GM12878 (cell line): ENCODE data around the gene UQCR11. TPM values are rescaled to one million over a fixed set of nuclear protein-coding genes. Genes with fewer than 3 reads are reported as not detected.
A peak's percentile ranks its signal among the peaks of the same experiment; 100 is the strongest.

ENCODE experiments used
- ATAC-seq: fragments of 200-7000 bp; cut with Tn5 transposase; 3 replicates; pipeline ENCODE4 v1.9.1; 2020; ENCODE audit warnings: mild to moderate bottlenecking, moderate library complexity
- BruUV-seq: library from RNA; stranded (reverse); fragments of 400-500 nt; replicated peaks from 2 replicates; lab custom pipeline; 2021; lab: Mats Ljungman, UMichigan
- CTCF ChIA-PET: fragments of 300-600 bp; sonication (Branson Sonifier 250); formaldehyde crosslinking; extraction: SDS; loops from one replicate; lab custom pipeline; 2021; ENCODE audit warnings: inconsistent platforms; lab: Yijun Ruan, JAX
- POLR2A ChIA-PET: fragments of 350-600 bp; formaldehyde crosslinking; extraction: SDS; loops from one replicate; lab custom pipeline; 2021; ENCODE audit warnings: inconsistent platforms; lab: Charles Lee
- RAD21 ChIA-PET: fragments of 300-600 bp; sonication (Branson Sonifier 250); formaldehyde crosslinking; loops from one replicate; lab custom pipeline; 2023; ENCODE audit warnings: antibody characterized with exemption; ENCODE audit not compliant: unreplicated experiment; lab: Charles Lee
- SMC1A ChIA-PET: fragments of 300-600 bp; sonication (Branson Sonifier 250); formaldehyde crosslinking; loops from one replicate; lab custom pipeline; 2023; ENCODE audit not compliant: unreplicated experiment, uncharacterized antibody; lab: Charles Lee
- DNase-seq: peaks from one replicate; pipeline ENCODE4 v3.0.0-alpha.2; 2011; ENCODE audit warnings: low read depth, low spot score
- FAIRE-seq: peaks from 3 replicates; lab custom pipeline; 2011; peaks lifted over from hg19 to GRCh38; lab: Jason Lieb, UNC
- H2AFZ ChIP-seq: 2 replicates; pipeline ENCODE4 v1.6.0; 2011; ENCODE audit warnings: low read depth, low read length, control low read depth; ENCODE audit not compliant: control insufficient read depth
- H3K27ac ChIP-seq: 2 replicates; pipeline ENCODE4 v1.5.1; 2011; ENCODE audit warnings: control low read depth; ENCODE audit not compliant: control insufficient read depth, insufficient read depth
- H3K27me3 ChIP-seq, 2 experiments: replicated peaks in 1 of 2; 2 replicates each; pipeline versions ENCODE4 v1.6.0 to v1.6.1; 2011; ENCODE audit warnings: low read length in 1 of 2; ENCODE audit not compliant: control insufficient read depth in 2 of 2, insufficient read depth in 2 of 2
- H3K36me3 ChIP-seq, 2 experiments: 2 replicates each; pipeline ENCODE4 v1.5.1; 2011; ENCODE audit warnings: low read length in 1 of 2; ENCODE audit not compliant: control insufficient read depth in 2 of 2, insufficient read depth in 2 of 2
- H3K4me1 ChIP-seq: 2 replicates; pipeline ENCODE4 v1.6.1; 2011; ENCODE audit warnings: mild to moderate bottlenecking, low read length, moderate library complexity, mixed read lengths; ENCODE audit not compliant: control insufficient read depth, insufficient read depth
- H3K4me2 ChIP-seq: 2 replicates; pipeline ENCODE4 v1.6.0; 2011; ENCODE audit warnings: control low read depth; ENCODE audit not compliant: control insufficient read depth, insufficient read depth
- H3K4me3 ChIP-seq: fragments of 200-600 bp; sonication (generic); 2 replicates; pipeline ENCODE4 v1.5.1; 2016
- H3K79me2 ChIP-seq: 2 replicates; pipeline ENCODE4 v1.6.0; 2011; ENCODE audit warnings: low read length; ENCODE audit not compliant: control insufficient read depth, insufficient read depth
- H3K9ac ChIP-seq: 2 replicates; pipeline ENCODE4 v1.8.0; 2011; ENCODE audit warnings: low read length, control low read depth, mixed read lengths; ENCODE audit not compliant: control insufficient read depth, insufficient read depth
- H3K9me3 ChIP-seq: replicated peaks from 3 replicates; pipeline ENCODE4 v1.5.1; 2011; ENCODE audit warnings: mild to moderate bottlenecking, low read length; ENCODE audit not compliant: control insufficient read depth, insufficient read depth
- H4K20me1 ChIP-seq: 2 replicates; pipeline ENCODE4 v1.6.0; 2011; ENCODE audit not compliant: control insufficient read depth, insufficient read depth
- BRCA1 ChIP-seq: IDR thresholded peaks from 2 replicates; pipeline ENCODE4 v1.6.1; 2011; ENCODE audit warnings: low read depth, low read length, improper control_type of control experiment
- CEBPB ChIP-seq, 2 experiments: fragments of 150-350 bp in 1 of 2; IDR thresholded peaks; 2 replicates each; pipeline ENCODE4 v1.6.1; 2012 to 2014; ENCODE audit warnings: low read depth in 2 of 2, low read length in 2 of 2, borderline replicate concordance in 1 of 2, inconsistent platforms in 1 of 2
- ESRRA ChIP-seq: IDR thresholded peaks from 2 replicates; pipeline ENCODE4 v1.6.1; 2012; ENCODE audit warnings: mild to moderate bottlenecking, low read length, improper control_type of control experiment
- POLR2A ChIP-seq: IDR thresholded peaks from 2 replicates; pipeline ENCODE4 v1.6.1; 2011; ENCODE audit warnings: low read depth, mild to moderate bottlenecking, low read length
- POLR2AphosphoS2 ChIP-seq: IDR thresholded peaks from 2 replicates; pipeline ENCODE4 v1.6.1; 2011; ENCODE audit warnings: low read depth, mild to moderate bottlenecking, low read length, improper control_type of control experiment, moderate library complexity
- POLR2AphosphoS5 ChIP-seq: IDR thresholded peaks from 2 replicates; pipeline ENCODE4 v1.6.1; 2011; ENCODE audit warnings: mild to moderate bottlenecking, low read length, inconsistent platforms
- RCOR1 ChIP-seq: conservative IDR thresholded peaks from 2 replicates; pipeline ENCODE4 v1.6.1; 2012; ENCODE audit warnings: low read depth, low read length, improper control_type of control experiment
- RUNX3 ChIP-seq: IDR thresholded peaks from 2 replicates; pipeline ENCODE4 v1.6.1; 2012; ENCODE audit warnings: low read length, inconsistent platforms
- TCF7 ChIP-seq: IDR thresholded peaks from 2 replicates; pipeline ENCODE4 v1.6.1; 2014; ENCODE audit warnings: antibody characterized with exemption, borderline replicate concordance
- YY1 ChIP-seq: IDR thresholded peaks from 2 replicates; pipeline ENCODE4 v1.6.1; 2011; ENCODE audit warnings: low read depth, mild to moderate bottlenecking, low read length
- ZBED1 ChIP-seq: IDR thresholded peaks from 2 replicates; pipeline ENCODE4 v1.6.1; 2016; ENCODE audit warnings: borderline replicate concordance
- WGBS: methylation state at CpG from one replicate; pipeline ENCODE4 v1.1.6; 2016; ENCODE audit warnings: low lambda C conversion rate; ENCODE audit not compliant: insufficient replicate concordance, insufficient coverage; ENCODE audit errors: missing lambda C conversion rate; 5-methylcytosine and 5-hydroxymethylcytosine counted together
- in situ Hi-C: fragments of 300-500 bp; cut with MboI; formaldehyde crosslinking; loops from 9 replicates; pipeline ENCODE4 v1.14.3; 2018; ENCODE audit warnings: mixed read lengths
- intact Hi-C: fragments of 100-400 bp; cut with micrococcal nuclease; formaldehyde crosslinking; loops from one replicate; pipeline ENCODE4 v1.14.2; 2022; ENCODE audit not compliant: unreplicated experiment
- polyA plus RNA-seq, 11 experiments: library from polyadenylated mRNA; depleted of rRNA in 4 of 11; unstranded in 6 of 11; stranded (reverse) in 5 of 11; fragments of >200 nt; fragmentation: Nextera tagmentation in 4 of 11; fragmentation: Illumina TruSeq in 1 of 11; extraction: Ambion mirVana in 4 of 11; extraction: Trizol in 1 of 11; gene quantifications; 1 replicate in 1 of 11; 2 replicates in 10 of 11; pipeline versions ENCODE4 v1.2.1 to v1.2.3, GENCODE V29; 2011 to 2016; ENCODE audit warnings: inconsistent platforms in 2 of 11, missing spikeins in 2 of 11, low read depth in 1 of 11
- total RNA-seq, 4 experiments: library from RNA; depleted of rRNA in 3 of 4; stranded (reverse); fragments of >200 nt in 3 of 4; fragmentation: Illumina TruSeq in 1 of 4; extraction: Trizol in 1 of 4; gene quantifications; 2 replicates each; pipeline versions ENCODE4 v1.2.1 to v1.2.3, GENCODE V29; 2013 to 2021

The UQCR11 gene
- total and polyA plus RNA-seq, 10 of the 15 experiments (the other 5 are each of a cell fraction or from before 2014, with no cell fraction given) = 28.6 to 586 (median 193) TPM

GRCh38 chr19:1609103-1609396 is 3.8 kb upstream of the UQCR11 start:
- H3K9ac ChIP-seq = no peak overlapping the region

DNA sequence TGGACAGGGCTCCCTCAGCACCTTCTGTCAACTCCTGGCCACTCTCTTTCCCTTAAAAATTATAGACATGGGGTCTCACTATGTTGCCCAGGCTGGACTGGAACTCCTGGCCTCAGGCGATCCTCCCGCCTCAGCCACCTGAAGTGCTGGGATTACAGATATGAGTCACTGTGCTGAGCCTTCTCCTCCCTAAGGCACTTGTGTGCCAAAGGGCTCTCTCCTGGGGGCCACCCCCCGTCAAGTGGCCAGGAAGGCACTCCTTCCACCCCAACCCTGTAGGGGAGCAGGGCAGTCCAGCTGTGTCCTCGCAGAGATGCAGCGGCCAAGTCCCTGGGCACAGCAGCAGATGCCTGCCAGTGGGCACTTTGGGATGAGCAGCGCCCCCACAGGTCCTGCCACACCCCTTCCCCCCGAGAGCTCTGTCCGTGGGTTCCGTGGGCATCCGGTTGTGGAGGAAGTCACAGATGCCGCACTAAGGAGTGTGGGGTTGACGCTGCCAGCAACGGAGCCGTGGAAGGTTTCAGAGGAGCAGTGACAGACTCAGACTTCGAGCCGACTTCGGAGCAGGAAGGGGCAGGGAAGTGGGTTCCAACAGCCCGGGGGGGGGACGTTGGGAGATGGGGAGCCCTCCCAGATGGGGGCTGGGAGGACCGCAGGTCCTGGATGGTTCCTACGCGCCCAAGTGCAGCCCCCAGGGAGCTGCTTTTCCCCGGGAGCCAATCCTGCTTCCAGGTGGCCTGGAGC is 3.3 kb upstream of the UQCR11 start:
- FAIRE-seq (no peak), ATAC-seq (no peak), DNase-seq (no peak)
- TF ChIP-seq BRCA1 (no peak), RUNX3 (peak; percentile 12; the same call in 1 of the 2 replicates), POLR2A (peak; percentile 69; the same call in 1 of the 2 replicates), POLR2AphosphoS5 (peak; percentile 32; the same call in 1 of the 2 replicates), POLR2AphosphoS2 (0 out of 2 replicates have a peak, but pooled peaks have one; percentile 49)
- Histone ChIP-seq H3K27ac (no peak overlapping the region), H3K36me3 (peaks cover 9 to 21% of the 10 kb centered on the region in 2 experiments), H3K4me1 (peaks cover 9% of the 10 kb centered on the region), H4K20me1 (no peaks in the 10 kb centered on the region), H3K79me2 (peaks cover 17% of the 10 kb centered on the region), H3K9ac (no peak overlapping the region), H2AFZ (no peak overlapping the region), H3K4me3 (no peak overlapping the region), H3K4me2 (no peak overlapping the region), H3K27me3 (no peaks in the 10 kb centered on the region), H3K9me3 (no peaks in the 10 kb centered on the region)
- ChIA-PET POLR2A (no interaction called here), RAD21 (interaction anchor here (1.2 kb wide), 1 partner anchor 162 kb away, joined by 3 read pairs; no protein-coding TSS in a partner anchor), CTCF (interaction anchor here (0.7 kb wide), 1 partner anchor 19 kb away, joined by 4 read pairs; no protein-coding TSS in a partner anchor), SMC1A (no interaction called here)
- no TSS peak for BruUV-seq
- WGBS = 35% methylated on average over 22 of the region's 23 CpGs
- in situ Hi-C loops (loop anchor here (5.0 kb wide), 1 partner anchor 39 kb away; no protein-coding TSS in a partner anchor), intact Hi-C loops (loop anchor here (5.0 kb wide), 2 partner anchors 39 to 64 kb away; no protein-coding TSS in a partner anchor)

More at GRCh38 chr19:1609103-1609396, 3.8 kb upstream of the UQCR11 start:
- Histone ChIP-seq H3K4me1 (peaks cover 5% of the 10 kb centered on the region), H3K4me3 (no peak overlapping the region), H2AFZ (no peak overlapping the region), H3K4me2 (no peak overlapping the region), H4K20me1 (no peaks in the 10 kb centered on the region), H3K9me3 (no peaks in the 10 kb centered on the region), H3K36me3 (peaks cover 9 to 26% of the 10 kb centered on the region in 2 experiments), H3K27me3 (no peaks in the 10 kb centered on the region), H3K27ac (no peak overlapping the region), H3K79me2 (peaks cover 12% of the 10 kb centered on the region)
- 38% methylated on average over 10 of the region's 10 CpGs for WGBS
- FAIRE-seq = no peak
- no TSS peak for BruUV-seq
- POLR2A ChIA-PET = no interaction called here
- CTCF ChIA-PET = no interaction called here
- RAD21 ChIA-PET = no interaction called here
- TF ChIP-seq ESRRA (no peak), ZBED1 (no peak), YY1 (0 out of 2 replicates have a peak, but pooled peaks have one; percentile 5), CEBPB (IDR thresholded peaks at IDR 0.05; ENCODE audit: borderline replicate concordance in 1 of 2, low read depth in 2 of 2, low read length in 2 of 2) (no peak), RCOR1 (no peak), TCF7 (no peak)
- DNase-seq = no peak
- ATAC-seq = no peak
- in situ Hi-C loops = loop anchor here (5.0 kb wide), 1 partner anchor 38 kb away; no protein-coding TSS in a partner anchor
- intact Hi-C loops = loop anchor here (5.0 kb wide), 2 partner anchors 38 to 63 kb away; no protein-coding TSS in a partner anchor
- SMC1A ChIA-PET = no interaction called here
